Measurements from ENCODE around the gene MT3. TPM values are rescaled to one million over a fixed set of nuclear protein-coding genes. Genes with fewer than 3 reads are reported as not detected.

Gene MT3
- total RNA-seq, 1 experiment from 2014 or later: not detected

DNA sequence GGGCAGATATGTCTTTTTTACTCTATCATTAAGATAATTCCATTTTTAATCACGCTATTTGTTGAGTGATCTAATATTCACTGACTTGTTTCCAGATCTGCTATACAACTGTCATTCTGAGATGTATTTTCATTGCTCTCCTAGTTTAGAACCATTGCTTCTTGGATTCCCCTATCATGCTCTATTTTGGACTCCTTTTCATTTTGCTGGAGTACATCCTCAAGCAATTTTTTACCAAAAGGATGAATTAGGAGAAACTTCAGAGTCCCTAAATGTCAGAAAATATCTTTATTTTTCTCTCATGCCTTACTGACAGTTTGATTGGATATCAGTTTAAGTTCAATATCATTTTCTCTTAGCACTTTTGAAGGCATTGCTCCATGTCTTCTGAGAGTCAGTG lies 14.7 kb upstream of the MT3 start:
- H3K36me3 ChIP-seq (ENCODE audit: control insufficient read depth, insufficient read depth, low read length): no peaks in the 10 kb centered on the region
- ATAC-seq (no peak), DNase-seq (ENCODE audit: low read depth, low spot score) (no peak)
- POLR2A ChIA-PET: no interaction called here
- H3K4me1 ChIP-seq (ENCODE audit: control insufficient read depth, insufficient read depth, low read length): no peaks in the 10 kb centered on the region
- intact Hi-C loops (cut with micrococcal nuclease; ENCODE audit: unreplicated experiment): no loop called here
- H3K27me3 ChIP-seq (ENCODE audit: control insufficient read depth, insufficient read depth, low read length): no peaks in the 10 kb centered on the region
- CTCF ChIA-PET: no interaction called here
- TF ChIP-seq, protein P1, sequence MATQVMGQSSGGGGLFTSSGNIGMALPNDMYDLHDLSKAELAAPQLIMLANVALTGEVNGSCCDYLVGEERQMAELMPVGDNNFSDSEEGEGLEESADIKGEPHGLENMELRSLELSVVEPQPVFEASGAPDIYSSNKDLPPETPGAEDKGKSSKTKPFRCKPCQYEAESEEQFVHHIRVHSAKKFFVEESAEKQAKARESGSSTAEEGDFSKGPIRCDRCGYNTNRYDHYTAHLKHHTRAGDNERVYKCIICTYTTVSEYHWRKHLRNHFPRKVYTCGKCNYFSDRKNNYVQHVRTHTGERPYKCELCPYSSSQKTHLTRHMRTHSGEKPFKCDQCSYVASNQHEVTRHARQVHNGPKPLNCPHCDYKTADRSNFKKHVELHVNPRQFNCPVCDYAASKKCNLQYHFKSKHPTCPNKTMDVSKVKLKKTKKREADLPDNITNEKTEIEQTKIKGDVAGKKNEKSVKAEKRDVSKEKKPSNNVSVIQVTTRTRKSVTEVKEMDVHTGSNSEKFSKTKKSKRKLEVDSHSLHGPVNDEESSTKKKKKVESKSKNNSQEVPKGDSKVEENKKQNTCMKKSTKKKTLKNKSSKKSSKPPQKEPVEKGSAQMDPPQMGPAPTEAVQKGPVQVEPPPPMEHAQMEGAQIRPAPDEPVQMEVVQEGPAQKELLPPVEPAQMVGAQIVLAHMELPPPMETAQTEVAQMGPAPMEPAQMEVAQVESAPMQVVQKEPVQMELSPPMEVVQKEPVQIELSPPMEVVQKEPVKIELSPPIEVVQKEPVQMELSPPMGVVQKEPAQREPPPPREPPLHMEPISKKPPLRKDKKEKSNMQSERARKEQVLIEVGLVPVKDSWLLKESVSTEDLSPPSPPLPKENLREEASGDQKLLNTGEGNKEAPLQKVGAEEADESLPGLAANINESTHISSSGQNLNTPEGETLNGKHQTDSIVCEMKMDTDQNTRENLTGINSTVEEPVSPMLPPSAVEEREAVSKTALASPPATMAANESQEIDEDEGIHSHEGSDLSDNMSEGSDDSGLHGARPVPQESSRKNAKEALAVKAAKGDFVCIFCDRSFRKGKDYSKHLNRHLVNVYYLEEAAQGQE (IDR thresholded peaks at IDR 0.05; ENCODE audit: insufficient read depth in 1 of 2, low read depth in 2 of 2, low read length in 1 of 2): no peak
- TF ChIP-seq, protein P2, sequence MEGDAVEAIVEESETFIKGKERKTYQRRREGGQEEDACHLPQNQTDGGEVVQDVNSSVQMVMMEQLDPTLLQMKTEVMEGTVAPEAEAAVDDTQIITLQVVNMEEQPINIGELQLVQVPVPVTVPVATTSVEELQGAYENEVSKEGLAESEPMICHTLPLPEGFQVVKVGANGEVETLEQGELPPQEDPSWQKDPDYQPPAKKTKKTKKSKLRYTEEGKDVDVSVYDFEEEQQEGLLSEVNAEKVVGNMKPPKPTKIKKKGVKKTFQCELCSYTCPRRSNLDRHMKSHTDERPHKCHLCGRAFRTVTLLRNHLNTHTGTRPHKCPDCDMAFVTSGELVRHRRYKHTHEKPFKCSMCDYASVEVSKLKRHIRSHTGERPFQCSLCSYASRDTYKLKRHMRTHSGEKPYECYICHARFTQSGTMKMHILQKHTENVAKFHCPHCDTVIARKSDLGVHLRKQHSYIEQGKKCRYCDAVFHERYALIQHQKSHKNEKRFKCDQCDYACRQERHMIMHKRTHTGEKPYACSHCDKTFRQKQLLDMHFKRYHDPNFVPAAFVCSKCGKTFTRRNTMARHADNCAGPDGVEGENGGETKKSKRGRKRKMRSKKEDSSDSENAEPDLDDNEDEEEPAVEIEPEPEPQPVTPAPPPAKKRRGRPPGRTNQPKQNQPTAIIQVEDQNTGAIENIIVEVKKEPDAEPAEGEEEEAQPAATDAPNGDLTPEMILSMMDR (IDR thresholded peaks at IDR 0.05): no peak
- TF ChIP-seq SIN3A (IDR thresholded peaks at IDR 0.05; ENCODE audit: borderline replicate concordance, insufficient read depth, low read depth, low read length): no peak
- TF ChIP-seq POLR2AphosphoS5 (IDR thresholded peaks at IDR 0.05; ENCODE audit: low read depth, low read length): no peak
- no peak for TF ChIP-seq TCF7L2 (IDR thresholded peaks at IDR 0.05; ENCODE audit: low read depth, low read length)
- no TSS peak for BruUV-seq (replicated peaks)
- no peaks in the 10 kb centered on the region for H3K9me3 ChIP-seq (ENCODE audit: control insufficient read depth, insufficient read depth, low read depth, low read length)
- H3K27ac ChIP-seq (ENCODE audit: low read length): no peak overlapping the region
- in situ Hi-C loops (cut with HindIII; ENCODE audit: low pct_unique_long_range_greater_than_20kb, low sequenced_read_pairs): no loop called here
- no peak overlapping the region for H3K4me3 ChIP-seq (ENCODE audit: low read depth in 2 of 2, low read length in 2 of 2)

DNA sequence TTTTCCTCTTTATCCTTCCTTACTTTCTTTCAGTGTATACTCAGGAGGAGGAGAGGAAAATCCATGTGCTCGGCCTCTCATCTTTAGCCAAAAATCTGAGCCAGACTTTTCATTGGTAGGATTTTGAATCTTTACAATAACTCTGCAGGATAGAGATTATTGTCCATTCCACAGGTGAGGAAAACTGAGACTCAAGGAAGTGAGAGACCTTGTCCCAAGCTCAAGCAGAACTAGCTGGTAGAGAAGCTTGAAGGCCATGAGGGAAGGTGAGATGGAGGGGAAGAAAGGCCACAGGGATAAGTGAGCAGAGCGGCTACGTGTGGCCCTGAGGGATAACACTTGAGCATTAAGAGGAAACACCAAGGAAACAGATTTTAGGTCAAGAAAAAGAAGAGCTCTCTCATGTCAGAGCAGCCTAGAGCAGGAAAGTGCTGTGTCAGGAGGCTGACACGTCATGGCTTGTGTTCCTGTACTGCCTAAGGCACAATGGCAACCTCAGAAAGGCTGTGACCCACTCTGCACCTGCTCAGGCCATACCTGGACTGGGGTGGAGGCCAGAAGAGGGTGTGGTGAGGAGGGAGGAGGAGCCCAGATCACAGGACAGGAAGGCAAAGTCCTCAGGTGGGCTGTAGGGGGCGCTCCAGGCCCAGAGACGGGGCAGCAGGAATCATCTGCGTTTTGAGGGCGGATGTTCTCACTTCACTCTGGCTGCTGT lies 12.6 kb upstream of the MT3 start:
- POLR2A ChIA-PET: no interaction called here

More for the DNA sequence above, 12.6 kb upstream of the MT3 start:
- Histone ChIP-seq H3K27me3 (ENCODE audit: control insufficient read depth, insufficient read depth, low read length) (no peaks in the 10 kb centered on the region), H3K9me3 (ENCODE audit: control insufficient read depth, insufficient read depth, low read depth, low read length) (no peaks in the 10 kb centered on the region), H3K4me1 (ENCODE audit: control insufficient read depth, insufficient read depth, low read length) (no peaks in the 10 kb centered on the region), H3K4me3 (ENCODE audit: low read depth in 2 of 2, low read length in 2 of 2) (no peak overlapping the region), H3K36me3 (ENCODE audit: control insufficient read depth, insufficient read depth, low read length) (no peaks in the 10 kb centered on the region), H3K27ac (ENCODE audit: low read length) (no peak overlapping the region)
- intact Hi-C loops (cut with micrococcal nuclease; ENCODE audit: unreplicated experiment) (no loop called here), in situ Hi-C loops (cut with HindIII; ENCODE audit: low pct_unique_long_range_greater_than_20kb, low sequenced_read_pairs) (no loop called here)
- no peak for TF ChIP-seq POLR2AphosphoS5 (IDR thresholded peaks at IDR 0.05; ENCODE audit: low read depth, low read length)
- TF ChIP-seq, protein P2 (IDR thresholded peaks at IDR 0.05): peak; percentile 72
- DNase-seq (ENCODE audit: low read depth, low spot score) (no peak), ATAC-seq (peak; percentile 83)
- no TSS peak for BruUV-seq (replicated peaks)
- CTCF ChIA-PET: no interaction called here

Data from Panc1 (cell line).